ENCODE results near the gene COMMD7. TPM values are rescaled to one million over a fixed set of nuclear protein-coding genes. Genes with fewer than 3 reads are reported as not detected.

The COMMD7 gene
- total and polyA plus RNA-seq, 2 of the 4 experiments (the other 2 are of a cell fraction): 51.8 to 67.5 TPM

DNA sequence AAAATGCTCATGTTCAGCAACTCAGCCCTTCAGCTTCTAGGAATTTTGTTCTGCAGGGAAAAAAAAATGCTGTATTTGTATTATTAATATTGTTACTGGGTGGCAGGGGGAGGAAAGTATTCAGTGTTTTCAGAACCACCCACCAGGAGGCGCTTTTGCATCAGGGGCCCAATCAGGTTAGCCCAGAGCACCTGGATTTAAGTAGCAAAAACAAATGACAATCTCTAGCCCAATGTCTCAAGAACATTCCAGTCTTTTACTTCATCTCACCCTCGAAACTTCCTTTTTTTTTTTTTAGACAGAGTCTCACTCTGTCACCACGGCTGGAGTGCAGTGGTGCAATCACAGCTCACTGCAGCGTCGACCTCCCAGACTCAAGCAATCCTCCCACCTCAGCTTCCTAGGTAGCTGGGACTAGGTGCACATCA is 68.9 kb downstream of the COMMD7 start:
- Histone ChIP-seq H3K4me2 (ENCODE audit: low read depth, low read length) (no peak overlapping the region), H3K9me3 (ENCODE audit: control insufficient read depth, insufficient read depth, low read length) (no peaks in the 10 kb centered on the region), H4K20me1 (ENCODE audit: insufficient read depth, low read length) (no peaks in the 10 kb centered on the region; the same call in 1 of the 2 replicates), H3K27me3 (ENCODE audit: control insufficient read depth, insufficient read depth, low read length) (peaks cover 2% of the 10 kb centered on the region; the same call in 1 of the 2 replicates), H3K4me1 (ENCODE audit: control insufficient read depth, insufficient read depth, low read length) (no peaks in the 10 kb centered on the region), H2AFZ (replicated peaks; ENCODE audit: low read length, poor library complexity) (no peak overlapping the region), H4K8ac (ENCODE audit: low read depth in 2 of 2, low read length in 2 of 2) (no peak overlapping the region), H3K56ac (ENCODE audit: extremely low read depth, insufficient read depth, low read length) (no peak overlapping the region), H3K4me3 (ENCODE audit: insufficient read depth, low read depth, low read length) (no peak overlapping the region), H3K79me1 (ENCODE audit: low read depth in 1 of 2, low read length in 2 of 2) (no peaks in the 10 kb centered on the region), H2BK5ac (ENCODE audit: low read depth, low read length, poor library complexity, severe bottlenecking) (no peak overlapping the region), H3K27ac (ENCODE audit: insufficient read depth, low read length) (no peak overlapping the region), H3K36me3 (ENCODE audit: control insufficient read depth, insufficient read depth, low read length) (no peaks in the 10 kb centered on the region), H3K9me1 (ENCODE audit: insufficient read depth, low read length) (no peaks in the 10 kb centered on the region), H2AK9ac (replicated peaks; ENCODE audit: low read depth, low read length, poor library complexity) (no peak overlapping the region), H3K9ac (ENCODE audit: low read depth, low read length) (no peak overlapping the region), H3K4ac (ENCODE audit: low read depth, low read length) (no peak overlapping the region), H3K18ac (ENCODE audit: low read depth, low read length) (no peak overlapping the region), H2AK5ac (ENCODE audit: low read depth, low read length) (no peak overlapping the region), H4K5ac (ENCODE audit: low read depth, low read length) (no peak overlapping the region), H3K23ac (ENCODE audit: low read depth, low read length) (no peak overlapping the region), H2BK20ac (ENCODE audit: low read depth, low read length) (no peak overlapping the region), H2BK15ac (ENCODE audit: low read depth, low read length) (no peak overlapping the region), H4K91ac (ENCODE audit: insufficient read depth, low read depth, low read length) (no peak overlapping the region), H3K14ac (replicated peaks; ENCODE audit: low read depth, low read length) (no peak overlapping the region), H2BK120ac (ENCODE audit: low read depth, low read length) (no peak overlapping the region)
- ChIA-PET CTCF (interaction anchor here (0.6 to 3.0 kb wide), 8 partner anchors 13 to 252 kb away, joined by 3 to 19 read pairs (median 3); no protein-coding TSS in a partner anchor), POLR2A (ENCODE audit: unreplicated experiment) (no interaction called here)
- dilution Hi-C loops (cut with HindIII; ENCODE audit: low sequenced_read_pairs, unreplicated experiment): no loop called here
- intact Hi-C loops (cut with micrococcal nuclease): loop anchor here (1.0 to 10.0 kb wide), 3 partner anchors 88 to 270 kb away; partner anchors contain the start of gene DNMT3B
- TF ChIP-seq RCOR1 (IDR thresholded peaks at IDR 0.05; ENCODE audit: insufficient replicate concordance, low read length): no peak
- TF ChIP-seq, protein P1, sequence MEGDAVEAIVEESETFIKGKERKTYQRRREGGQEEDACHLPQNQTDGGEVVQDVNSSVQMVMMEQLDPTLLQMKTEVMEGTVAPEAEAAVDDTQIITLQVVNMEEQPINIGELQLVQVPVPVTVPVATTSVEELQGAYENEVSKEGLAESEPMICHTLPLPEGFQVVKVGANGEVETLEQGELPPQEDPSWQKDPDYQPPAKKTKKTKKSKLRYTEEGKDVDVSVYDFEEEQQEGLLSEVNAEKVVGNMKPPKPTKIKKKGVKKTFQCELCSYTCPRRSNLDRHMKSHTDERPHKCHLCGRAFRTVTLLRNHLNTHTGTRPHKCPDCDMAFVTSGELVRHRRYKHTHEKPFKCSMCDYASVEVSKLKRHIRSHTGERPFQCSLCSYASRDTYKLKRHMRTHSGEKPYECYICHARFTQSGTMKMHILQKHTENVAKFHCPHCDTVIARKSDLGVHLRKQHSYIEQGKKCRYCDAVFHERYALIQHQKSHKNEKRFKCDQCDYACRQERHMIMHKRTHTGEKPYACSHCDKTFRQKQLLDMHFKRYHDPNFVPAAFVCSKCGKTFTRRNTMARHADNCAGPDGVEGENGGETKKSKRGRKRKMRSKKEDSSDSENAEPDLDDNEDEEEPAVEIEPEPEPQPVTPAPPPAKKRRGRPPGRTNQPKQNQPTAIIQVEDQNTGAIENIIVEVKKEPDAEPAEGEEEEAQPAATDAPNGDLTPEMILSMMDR (conservative IDR thresholded peaks at IDR 0.05; ENCODE audit: low read depth, low read length): peak; percentile 88
- 0 out of 2 replicates have a peak, but pooled peaks have one; percentile 38 for TF ChIP-seq POLR2A (IDR thresholded peaks at IDR 0.05; ENCODE audit: low read depth, low read length)
- TF ChIP-seq, protein P2, sequence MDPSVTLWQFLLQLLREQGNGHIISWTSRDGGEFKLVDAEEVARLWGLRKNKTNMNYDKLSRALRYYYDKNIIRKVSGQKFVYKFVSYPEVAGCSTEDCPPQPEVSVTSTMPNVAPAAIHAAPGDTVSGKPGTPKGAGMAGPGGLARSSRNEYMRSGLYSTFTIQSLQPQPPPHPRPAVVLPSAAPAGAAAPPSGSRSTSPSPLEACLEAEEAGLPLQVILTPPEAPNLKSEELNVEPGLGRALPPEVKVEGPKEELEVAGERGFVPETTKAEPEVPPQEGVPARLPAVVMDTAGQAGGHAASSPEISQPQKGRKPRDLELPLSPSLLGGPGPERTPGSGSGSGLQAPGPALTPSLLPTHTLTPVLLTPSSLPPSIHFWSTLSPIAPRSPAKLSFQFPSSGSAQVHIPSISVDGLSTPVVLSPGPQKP (IDR thresholded peaks at IDR 0.05; ENCODE audit: borderline replicate concordance, low read depth, low read length): no peak
- TF ChIP-seq SMC3 (IDR thresholded peaks at IDR 0.05; ENCODE audit: low read depth, low read length): peak; percentile 99
- TF ChIP-seq MXI1 (IDR thresholded peaks at IDR 0.05; ENCODE audit: borderline replicate concordance, low read depth, low read length): no peak
- peak; percentile 96 for TF ChIP-seq RAD21 (IDR thresholded peaks at IDR 0.05; ENCODE audit: low read length)
- no peak for TF ChIP-seq BHLHE40 (IDR thresholded peaks at IDR 0.05; ENCODE audit: low read depth, low read length)
- no peak for TF ChIP-seq RFX5 (IDR thresholded peaks at IDR 0.05; ENCODE audit: low read depth, low read length)
- DNase-seq (peak; percentile 50), ATAC-seq (ENCODE audit: low read depth) (peak; percentile 78)
- in situ Hi-C loops (cut with MboI; ENCODE audit: low sequenced_read_pairs): loop anchor here (25.0 kb wide), 1 partner anchor 837 kb away; the partner anchor contains the start of gene FOXS1
- WGBS, 2 experiments (ENCODE audit: extremely low coverage in 2 of 2, insufficient read length in 1 of 2): no CpG with 5 or more reads among the region's 5 CpGs
- BruUV-seq (replicated peaks): no TSS peak

Measured in IMR-90 (cell line).